Measurements from ENCODE around the gene DTNB.

The DTNB gene

DNA sequence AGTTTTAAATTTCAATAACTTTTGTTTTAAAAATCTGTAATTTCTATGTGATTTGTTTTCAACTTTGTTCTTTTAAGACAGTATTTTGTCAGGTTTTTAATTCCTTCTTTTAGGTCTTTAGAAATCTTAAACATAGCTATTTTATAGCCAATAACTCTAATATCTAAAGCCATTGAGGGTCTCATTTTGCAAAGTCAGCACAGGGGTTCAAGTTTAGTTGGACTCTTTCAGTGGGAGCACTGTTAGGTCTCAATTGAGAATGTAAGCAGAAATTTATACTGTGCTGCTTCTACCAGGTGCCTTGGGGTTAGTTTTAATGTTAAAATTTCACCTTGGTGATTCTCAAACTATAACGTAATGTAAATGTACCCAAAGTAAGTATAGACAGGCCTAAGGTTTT lies 226.4 kb downstream of the DTNB start:
- no peaks in the 10 kb centered on the region for H3K36me3 ChIP-seq
- H3K4me1 ChIP-seq (ENCODE audit: control insufficient read depth in 1 of 2, insufficient read depth in 1 of 2, low read depth in 1 of 2, low read length in 1 of 2) = no peaks in the 10 kb centered on the region
- TF ChIP-seq, protein P1, sequence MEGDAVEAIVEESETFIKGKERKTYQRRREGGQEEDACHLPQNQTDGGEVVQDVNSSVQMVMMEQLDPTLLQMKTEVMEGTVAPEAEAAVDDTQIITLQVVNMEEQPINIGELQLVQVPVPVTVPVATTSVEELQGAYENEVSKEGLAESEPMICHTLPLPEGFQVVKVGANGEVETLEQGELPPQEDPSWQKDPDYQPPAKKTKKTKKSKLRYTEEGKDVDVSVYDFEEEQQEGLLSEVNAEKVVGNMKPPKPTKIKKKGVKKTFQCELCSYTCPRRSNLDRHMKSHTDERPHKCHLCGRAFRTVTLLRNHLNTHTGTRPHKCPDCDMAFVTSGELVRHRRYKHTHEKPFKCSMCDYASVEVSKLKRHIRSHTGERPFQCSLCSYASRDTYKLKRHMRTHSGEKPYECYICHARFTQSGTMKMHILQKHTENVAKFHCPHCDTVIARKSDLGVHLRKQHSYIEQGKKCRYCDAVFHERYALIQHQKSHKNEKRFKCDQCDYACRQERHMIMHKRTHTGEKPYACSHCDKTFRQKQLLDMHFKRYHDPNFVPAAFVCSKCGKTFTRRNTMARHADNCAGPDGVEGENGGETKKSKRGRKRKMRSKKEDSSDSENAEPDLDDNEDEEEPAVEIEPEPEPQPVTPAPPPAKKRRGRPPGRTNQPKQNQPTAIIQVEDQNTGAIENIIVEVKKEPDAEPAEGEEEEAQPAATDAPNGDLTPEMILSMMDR (IDR thresholded peaks at IDR 0.05) = no peak
- no peak overlapping the region for H3K4me3 ChIP-seq (ENCODE audit: low read depth in 1 of 2, low read length in 1 of 2)
- no peak overlapping the region for H3K27ac ChIP-seq
- no peaks in the 10 kb centered on the region for H3K9me3 ChIP-seq
- no peaks in the 10 kb centered on the region for H3K27me3 ChIP-seq

DNA sequence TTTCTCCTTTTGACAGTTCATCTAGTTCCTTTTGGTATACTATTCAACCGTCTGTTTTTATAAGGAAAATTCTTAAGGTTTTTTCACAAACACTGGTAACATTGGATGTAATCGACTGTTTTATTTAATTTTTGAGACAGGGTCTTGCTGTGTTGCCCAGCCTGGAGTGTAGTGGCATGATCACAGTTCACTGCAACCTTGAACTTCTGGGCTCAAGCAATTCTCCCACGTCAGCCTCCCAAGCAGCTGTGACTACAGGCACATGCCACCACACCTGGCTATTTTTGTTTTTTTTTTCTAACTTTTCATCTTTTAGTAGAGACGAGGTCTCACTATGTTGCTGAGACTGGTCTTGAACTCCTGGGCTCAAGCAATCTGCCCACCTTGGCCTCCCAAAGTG lies 227.3 kb downstream of the DTNB start:
- Histone ChIP-seq H3K4me3 (ENCODE audit: low read depth in 1 of 2, low read length in 1 of 2) (no peak overlapping the region), H3K27ac (no peak overlapping the region), H3K9me3 (no peaks in the 10 kb centered on the region), H3K27me3 (no peaks in the 10 kb centered on the region), H3K36me3 (no peaks in the 10 kb centered on the region), H3K4me1 (ENCODE audit: control insufficient read depth in 1 of 2, insufficient read depth in 1 of 2, low read depth in 1 of 2, low read length in 1 of 2) (no peaks in the 10 kb centered on the region)
- TF ChIP-seq, protein P1 (IDR thresholded peaks at IDR 0.05) = no peak

GRCh38 chr2:25445464-25445863 lies 227.9 kb downstream of the DTNB start:
- no peaks in the 10 kb centered on the region for H3K9me3 ChIP-seq
- no peak overlapping the region for H3K27ac ChIP-seq
- TF ChIP-seq, protein P1 (IDR thresholded peaks at IDR 0.05) = no peak
- no peak overlapping the region for H3K4me3 ChIP-seq (ENCODE audit: low read depth in 1 of 2, low read length in 1 of 2)
- H3K36me3 ChIP-seq = no peaks in the 10 kb centered on the region
- no peaks in the 10 kb centered on the region for H3K27me3 ChIP-seq
- no peaks in the 10 kb centered on the region for H3K4me1 ChIP-seq (ENCODE audit: control insufficient read depth in 1 of 2, insufficient read depth in 1 of 2, low read depth in 1 of 2, low read length in 1 of 2)

GRCh38 chr2:25444608-25445270 lies 228.6 kb downstream of the DTNB start:
- no peaks in the 10 kb centered on the region for H3K27me3 ChIP-seq
- no peak overlapping the region for H3K27ac ChIP-seq
- H3K4me3 ChIP-seq (ENCODE audit: low read depth in 1 of 2, low read length in 1 of 2) = no peak overlapping the region
- H3K9me3 ChIP-seq = no peaks in the 10 kb centered on the region
- H3K4me1 ChIP-seq (ENCODE audit: control insufficient read depth in 1 of 2, insufficient read depth in 1 of 2, low read depth in 1 of 2, low read length in 1 of 2) = no peaks in the 10 kb centered on the region
- no peaks in the 10 kb centered on the region for H3K36me3 ChIP-seq
- TF ChIP-seq, protein P1 (IDR thresholded peaks at IDR 0.05) = no peak

DNA sequence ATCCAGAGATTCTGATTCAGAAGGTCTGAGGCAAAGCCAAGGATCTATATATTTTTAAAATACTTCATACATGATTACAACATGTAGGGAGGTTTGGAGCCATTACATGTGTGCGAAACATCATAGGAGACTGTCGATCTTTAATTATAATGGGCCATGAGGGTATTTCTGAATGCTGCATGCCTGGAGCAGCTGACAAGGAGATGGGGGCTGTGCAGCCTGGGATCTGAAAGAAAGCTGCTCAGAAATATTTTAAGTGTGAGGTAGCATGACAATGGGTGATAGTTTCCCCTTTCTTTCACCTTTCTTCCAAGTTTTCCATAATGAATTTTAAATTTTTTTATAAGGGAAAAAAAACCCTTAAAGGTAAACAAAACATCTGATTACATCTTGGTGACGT lies 229.6 kb downstream of the DTNB start:
- Histone ChIP-seq H3K4me1 (ENCODE audit: control insufficient read depth in 1 of 2, insufficient read depth in 1 of 2, low read depth in 1 of 2, low read length in 1 of 2) (no peaks in the 10 kb centered on the region), H3K9me3 (no peaks in the 10 kb centered on the region), H3K27ac (no peak overlapping the region), H3K27me3 (no peaks in the 10 kb centered on the region), H3K36me3 (no peaks in the 10 kb centered on the region), H3K4me3 (ENCODE audit: low read depth in 1 of 2, low read length in 1 of 2) (no peak overlapping the region)
- TF ChIP-seq, protein P1 (IDR thresholded peaks at IDR 0.05) = no peak

All from neutrophil (primary cell).